Activated CD4-positive, alpha-beta T cell treated with anti-CD3 and anti-CD28 coated beads, Interleukin-2, Interleukin-4, amounts not matched to agents 100 ng/mL and 50 ng/mL, durations not matched to agents 16 hours and 8 hours (primary cell): ENCODE measurements around the gene CD74.

Experiments
- DNase-seq: peaks from one replicate; pipeline ENCODE4 v3.0.0-alpha.2; 2020; ENCODE audit warnings: low spot score

Gene CD74

GRCh38 chr5:150410524-150411244 lies 2.0 kb downstream of the CD74 start:
- peak; percentile 57 for DNase-seq

GRCh38 chr5:150409638-150410523 lies 2.8 kb downstream of the CD74 start:
- DNase-seq: peak; percentile 78

GRCh38 chr5:150408231-150408943 lies 4.3 kb downstream of the CD74 start:
- DNase-seq: no peak

GRCh38 chr5:150407096-150407720 lies 5.5 kb downstream of the CD74 start:
- no peak for DNase-seq

GRCh38 chr5:150406723-150407095 lies 6.0 kb downstream of the CD74 start:
- no peak for DNase-seq

- DNase-seq: no peak
These were observed 6.5 kb downstream of the CD74 start for GRCh38 chr5:150406103-150406722.

- DNase-seq: no peak
These were observed 7.5 kb downstream of the CD74 start for GRCh38 chr5:150404941-150405816.

GRCh38 chr5:150404535-150404934 lies 8.2 kb downstream of the CD74 start:
- DNase-seq: no peak

GRCh38 chr5:150404121-150404520 lies 8.6 kb downstream of the CD74 start:
- no peak for DNase-seq

- no peak for DNase-seq
These were observed 9.8 kb downstream of the CD74 start for GRCh38 chr5:150402901-150403342.

GRCh38 chr5:150402229-150402773 lies 10.4 kb downstream of the CD74 start:
- no peak for DNase-seq

GRCh38 chr5:150401376-150402228 lies 11.1 kb downstream of the CD74 start:
- DNase-seq: no peak

- DNase-seq: no peak
These were observed 11.7 kb downstream of the CD74 start for GRCh38 chr5:150401076-150401375.

- DNase-seq: no peak
These were observed 12.2 kb downstream of the CD74 start for GRCh38 chr5:150400316-150401075.

- DNase-seq: no peak
These were observed 13.0 kb downstream of the CD74 start for GRCh38 chr5:150399524-150400211.

GRCh38 chr5:150398722-150399523 lies 13.8 kb downstream of the CD74 start:
- no peak for DNase-seq
